ENCODE data around the gene MOSPD3. TPM values are rescaled to one million over a fixed set of nuclear protein-coding genes. Genes with fewer than 3 reads are reported as not detected.

Gene MOSPD3
- total and polyA plus RNA-seq, 2 of the 13 experiments (the other 11 are each of a cell fraction or from before 2014, with no cell fraction given): 7.6 to 8.8 TPM

- TF ChIP-seq ZNF451 (CRISPR knock-in tag; IDR thresholded peaks at IDR 0.05): no peak
- no peak for TF ChIP-seq PRPF4 (IDR thresholded peaks at IDR 0.05; ENCODE audit: low read depth, low read length, poor library complexity, severe bottlenecking)
- 0 out of 2 replicates have a peak, but pooled peaks have one; percentile 24 for TF ChIP-seq HOMEZ (CRISPR knock-in tag; IDR thresholded peaks at IDR 0.05; ENCODE audit: low read depth)
- TF ChIP-seq ZNF7 (CRISPR knock-in tag; IDR thresholded peaks at IDR 0.05): no peak
- no peak for TF ChIP-seq FLYWCH1 (CRISPR knock-in tag; IDR thresholded peaks at IDR 0.05)
- no peak for TF ChIP-seq SCMH1 (CRISPR knock-in tag; IDR thresholded peaks at IDR 0.05; ENCODE audit: borderline replicate concordance)
- TF ChIP-seq ZNF782 (CRISPR knock-in tag; IDR thresholded peaks at IDR 0.05; ENCODE audit: borderline replicate concordance): no peak
- TF ChIP-seq BATF2 (CRISPR knock-in tag; IDR thresholded peaks at IDR 0.05): no peak
- no peak for TF ChIP-seq GABPA (IDR thresholded peaks at IDR 0.05; ENCODE audit: low read depth, low read length)
- no peak for TF ChIP-seq GABPA (CRISPR knock-in tag; IDR thresholded peaks at IDR 0.05; ENCODE audit: low read depth)
- TF ChIP-seq ELF4 (CRISPR knock-in tag; IDR thresholded peaks at IDR 0.05; ENCODE audit: borderline replicate concordance): no peak
- no peak for TF ChIP-seq ZNF224 (CRISPR knock-in tag; IDR thresholded peaks at IDR 0.05)
- TF ChIP-seq AGO1 (IDR thresholded peaks at IDR 0.05; ENCODE audit: low read depth, low read length, poor library complexity, severe bottlenecking): no peak
- TF ChIP-seq NCOA5 (CRISPR knock-in tag; IDR thresholded peaks at IDR 0.05): no peak
- TF ChIP-seq SUZ12 (IDR thresholded peaks at IDR 0.05; ENCODE audit: low read depth, low read length): no peak
- TF ChIP-seq PHF8 (CRISPR knock-in tag; IDR thresholded peaks at IDR 0.05): peak; percentile 52; the same call in 1 of the 2 replicates
- TF ChIP-seq SALL2 (CRISPR knock-in tag; IDR thresholded peaks at IDR 0.05): peak; percentile 44; the same call in 1 of the 2 replicates
- no peak for TF ChIP-seq TIGD3 (CRISPR knock-in tag; IDR thresholded peaks at IDR 0.05; ENCODE audit: borderline replicate concordance)
- no peak for TF ChIP-seq FOSL1 (CRISPR knock-in tag; IDR thresholded peaks at IDR 0.05; ENCODE audit: borderline replicate concordance)
- TF ChIP-seq, protein P1, sequence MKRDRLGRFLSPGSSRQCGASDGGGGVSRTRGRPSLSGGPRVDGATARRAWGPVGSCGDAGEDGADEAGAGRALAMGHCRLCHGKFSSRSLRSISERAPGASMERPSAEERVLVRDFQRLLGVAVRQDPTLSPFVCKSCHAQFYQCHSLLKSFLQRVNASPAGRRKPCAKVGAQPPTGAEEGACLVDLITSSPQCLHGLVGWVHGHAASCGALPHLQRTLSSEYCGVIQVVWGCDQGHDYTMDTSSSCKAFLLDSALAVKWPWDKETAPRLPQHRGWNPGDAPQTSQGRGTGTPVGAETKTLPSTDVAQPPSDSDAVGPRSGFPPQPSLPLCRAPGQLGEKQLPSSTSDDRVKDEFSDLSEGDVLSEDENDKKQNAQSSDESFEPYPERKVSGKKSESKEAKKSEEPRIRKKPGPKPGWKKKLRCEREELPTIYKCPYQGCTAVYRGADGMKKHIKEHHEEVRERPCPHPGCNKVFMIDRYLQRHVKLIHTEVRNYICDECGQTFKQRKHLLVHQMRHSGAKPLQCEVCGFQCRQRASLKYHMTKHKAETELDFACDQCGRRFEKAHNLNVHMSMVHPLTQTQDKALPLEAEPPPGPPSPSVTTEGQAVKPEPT (CRISPR knock-in tag; IDR thresholded peaks at IDR 0.05; ENCODE audit: low read depth): no peak
- TF ChIP-seq ZSCAN12 (CRISPR knock-in tag; IDR thresholded peaks at IDR 0.05): no peak
- peak; percentile 95 for TF ChIP-seq PAXIP1 (CRISPR knock-in tag; conservative IDR thresholded peaks at IDR 0.05)
- TF ChIP-seq HNF4A (CRISPR knock-in tag; IDR thresholded peaks at IDR 0.05): peak; percentile 93
Measured at GRCh38 chr7:100641463-100641859, 29.1 kb downstream of the MOSPD3 start, which contains the start of gene TFR2 (continued).
